ENCODE data around the gene C11orf16. TPM values are rescaled to one million over a fixed set of nuclear protein-coding genes. Genes with fewer than 3 reads are reported as not detected.

The C11orf16 gene
- total RNA-seq, result not detected

GRCh38 chr11:8932564-8933180 is at the start of gene C11orf16:
TSS of gene C11orf16 (minus strand) at chr11:8932947. CDS start at chr11:8932308, 639 bp downstream.

GRCh38 chr11:8964324-8965320 is 31.9 kb upstream of the C11orf16 start, which contains the start of gene TMEM9B:
TSS of gene TMEM9B (minus strand) at chr11:8964442. CDS start at chr11:8964313, 129 bp downstream.

GRCh38 chr11:8942518-8943066 is 9.8 kb upstream of the C11orf16 start, which contains the start of gene ASCL3:
TSS of gene ASCL3 (minus strand) at chr11:8943016. CDS start at chr11:8938161, 4,855 bp downstream.

GRCh38 chr11:8911029-8911823 is 21.5 kb downstream of the C11orf16 start, which contains the start of gene AKIP1:
TSS of gene AKIP1 (plus strand) at chr11:8911189. CDS start at chr11:8911450, 261 bp downstream.

Small RNAs within 50 kb of the gene (small RNA-seq; reads per million reads assigned to genes)
- gene RF00019, result 0 reads per million in 2 donors

Other genes with a start within 250 kb of the C11orf16 start
- 10 to 100 TPM; 31.7 to 36.3 TPM for gene AKIP1, start 21.8 kb downstream of the C11orf16 start, total RNA-seq
- not detected for gene ASCL3, start 10.1 kb upstream of the C11orf16 start, total RNA-seq
- 10 to 100 TPM; 24.1 to 31.0 TPM for gene TMEM9B, start 31.5 kb upstream of the C11orf16 start, total RNA-seq
- gene NRIP3, start 71.1 kb upstream of the C11orf16 start, total RNA-seq, result 10 to 100 TPM; 13.4 to 13.7 TPM
- 10 to 100 TPM in 1 of 2 donors, 1 to 10 TPM in 1; 2.1 to 15.7 TPM for gene SCUBE2, start 158.7 kb upstream of the C11orf16 start, total RNA-seq